Heart right ventricle (tissue), 16 donors: Measurements from ENCODE around the gene MBNL3. TPM values are rescaled to one million over a fixed set of nuclear protein-coding genes. Genes with fewer than 3 reads are reported as not detected.

ENCODE experiments used
- ATAC-seq, 8 donors: fragments of 200-7000 bp; cut with Tn5 transposase; one replicate each; pipeline ENCODE4 v1.9.1; 2020; ENCODE audit warnings: mild to moderate bottlenecking in 8 of 8, moderate library complexity in 8 of 8, moderate number of reproducible peaks in 1 of 8
- DNase-seq, 2 donors: peaks; one replicate each; pipeline ENCODE4 v3.0.0-alpha.2; 2020
- H3K27ac ChIP-seq, 10 donors: fragments of 200-600 bp; sonication (generic) in 2 of 10; one replicate each; pipeline versions ENCODE4 v1.5.0 to v1.8.0; 2020 to 2022; ENCODE audit warnings: mild to moderate bottlenecking in 3 of 10
- H3K27me3 ChIP-seq, 7 donors: fragments of 200-600 bp; one replicate each; pipeline ENCODE4 v1.8.0; 2021 to 2022; ENCODE audit warnings: mild to moderate bottlenecking in 2 of 7
- H3K36me3 ChIP-seq, 9 donors: fragments of 200-600 bp; sonication (generic) in 1 of 9; one replicate each; pipeline versions ENCODE4 v1.5.0 to v1.8.0; 2020 to 2022; ENCODE audit warnings: mild to moderate bottlenecking in 2 of 9
- H3K4me1 ChIP-seq, 9 donors: fragments of 200-600 bp; sonication (generic) in 1 of 9; one replicate each; pipeline versions ENCODE4 v1.5.0 to v1.8.0; 2020 to 2022; ENCODE audit warnings: mild to moderate bottlenecking in 4 of 9
- H3K4me3 ChIP-seq, 10 donors: fragments of 200-600 bp; sonication (generic) in 2 of 10; one replicate each; pipeline versions ENCODE4 v1.5.0 to v1.8.0; 2020 to 2022; ENCODE audit warnings: mild to moderate bottlenecking in 7 of 10, moderate library complexity in 2 of 10
- H3K9me3 ChIP-seq, 11 donors: fragments of 200-600 bp in 10 of 11; sonication (generic) in 2 of 11; one replicate each; pipeline versions ENCODE4 v1.5.0 to v1.8.0; 2013 to 2022; ENCODE audit warnings: mild to moderate bottlenecking in 2 of 11, control low read depth in 1 of 11, moderate library complexity in 1 of 11
- CTCF ChIP-seq, 9 donors: fragments of 200-600 bp; sonication (generic) in 2 of 9; IDR thresholded peaks; one replicate each; pipeline versions ENCODE4 v1.5.0 to v1.8.0; 2021 to 2022; ENCODE audit warnings: antibody characterized with exemption in 9 of 9, mild to moderate bottlenecking in 5 of 9, moderate library complexity in 1 of 9
- WGBS, 2 donors: extraction: QIAGEN DNeasy Blood & Tissue Kit; methylation state at CpG; one replicate each; pipeline ENCODE4 v1.1.7; 2013; ENCODE audit warnings: inconsistent platforms in 1 of 2; 5-methylcytosine and 5-hydroxymethylcytosine counted together
- intact Hi-C, 10 donors: fragments of 100-400 bp; cut with DNase I; formaldehyde crosslinking; loops; one replicate each; pipeline versions ENCODE4 v1.11.1 to v1.14.2; 2022
- polyA plus RNA-seq, 2 donors: library from polyadenylated mRNA; stranded (reverse); fragments of 200-250 nt; gene quantifications; one replicate each; pipeline ENCODE4 v1.2.3, GENCODE V29; 2013
- total RNA-seq, 10 donors: library from RNA; stranded (reverse); fragmentation: NEBNext Ultra II Directional in 3 of 10; extraction: Animal tissue kit (Norgen Biotek cat#: 25700) in 3 of 10; gene quantifications; one replicate each; pipeline versions ENCODE4 v1.2.1 to v1.2.4, GENCODE V29; 2021 to 2023
- donor health status: Arrhythmogenic right ventricular cardiomyopathy.
- donor health status: ischemic (EF 13 %, LVEDD 7.1; RV severe dilation, severe dysfunction).
- donor health status: healthy with polysubstance abuse.
- donor health status: DM: no; HTN: yes; CAD: no.
- donor health status: DM: no; HTN: no; CAD: no.
- donor health status: ischemic (EF 25% LVEDD 6.9; RV normal size, moderate dysfunction).
- donor health status: ischemic (EF 25% LVEDD 5.7; RV mildly dilated, moderate dysfunction).
- donor health status: healthy.
- donor health status: DM: yes; HTN: yes; CAD: no.
- donor health status: Ischemic cardiomyopathy.
- donor health status: ischemic (EF 35%, LVEDD 5.7; RV mildly dilated, moderate dysfunction).
- donor health status: nonischemic (EF 11% LVEDD 7.7; RV severe dilation, severe dysfunction).
- donor health status: DM: yes; HTN: yes; CAD: no.
- donor health status: PGD.
- donor health status: ischemic (EF 29% LVEDD 5.4; RV normal size, mild dysfunction).
- donor health status: nonischemic (EF 23%, LVEDD 6.1; RV moderate dilation, normal function).

The MBNL3 gene
- total and polyA plus RNA-seq, 12 donors, result 0.51 to 41.9 (median 5.6) TPM

GRCh38 chrX:132369617-132370326, 119.1 kb downstream of the MBNL3 start:
- WGBS, 2 donors, result 71 to 76% methylated on average over 2 of the region's 2 CpGs
- Histone ChIP-seq H3K27ac (no peak overlapping the region), H3K4me1 (no peaks in the 10 kb centered on the region), H3K9me3 (no peaks in the 10 kb centered on the region), H3K4me3 (no peak overlapping the region), H3K27me3 (peaks cover 0 to 31% (median 0%) of the 10 kb centered on the region in 7 donors), H3K36me3 (no peaks in the 10 kb centered on the region)
- intact Hi-C loops, result no loop called here
- no peak for ATAC-seq
- TF ChIP-seq CTCF (IDR thresholded peaks at IDR 0.05), result no peak
- no peak for DNase-seq

DNA sequence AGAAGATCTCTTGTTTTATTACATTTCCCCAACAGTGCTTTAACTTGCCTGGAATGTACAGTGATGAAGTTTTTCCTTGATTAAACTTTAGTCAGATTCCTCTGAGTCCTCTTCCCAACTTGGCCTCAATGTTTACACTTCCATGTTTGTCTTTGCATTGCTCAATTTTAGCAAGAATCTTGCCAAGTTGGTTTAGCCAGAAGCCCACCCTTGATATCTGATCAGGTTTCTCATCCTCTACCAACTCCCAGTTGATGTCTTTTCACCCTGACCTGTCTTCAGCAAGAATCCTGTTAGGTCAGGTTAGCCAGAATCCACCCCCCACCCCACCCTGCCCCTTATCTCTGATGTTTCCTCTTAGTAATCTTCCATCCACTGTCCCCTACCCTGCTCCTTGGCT, 120.9 kb downstream of the MBNL3 start:
- no peak overlapping the region for H3K27ac ChIP-seq
- H3K36me3 ChIP-seq, result no peaks in the 10 kb centered on the region
- H3K4me3 ChIP-seq, result no peak overlapping the region
- no peak for TF ChIP-seq CTCF (IDR thresholded peaks at IDR 0.05)
- H3K4me1 ChIP-seq, result no peaks in the 10 kb centered on the region
- DNase-seq, result no peak
- H3K27me3 ChIP-seq, result peaks cover 0 to 26% (median 0%) of the 10 kb centered on the region in 7 donors
- no peaks in the 10 kb centered on the region for H3K9me3 ChIP-seq
- intact Hi-C loops, result no loop called here
- ATAC-seq, result no peak

GRCh38 chrX:132367314-132367713, 121.5 kb downstream of the MBNL3 start:
- H3K27ac ChIP-seq, result no peak overlapping the region
- H3K36me3 ChIP-seq, result no peaks in the 10 kb centered on the region
- TF ChIP-seq CTCF (IDR thresholded peaks at IDR 0.05), result no peak
- intact Hi-C loops, result no loop called here
- no peaks in the 10 kb centered on the region for H3K4me1 ChIP-seq
- 93 to 96% methylated on average over 1 of the region's 1 CpG for WGBS, 2 donors
- no peak for ATAC-seq
- H3K27me3 ChIP-seq, result peaks cover 0 to 22% (median 0%) of the 10 kb centered on the region in 7 donors
- no peak overlapping the region for H3K4me3 ChIP-seq
- no peaks in the 10 kb centered on the region for H3K9me3 ChIP-seq
- no peak for DNase-seq

- Histone ChIP-seq H3K9me3 (no peaks in the 10 kb centered on the region), H3K4me3 (no peak overlapping the region), H3K27me3 (peaks cover 0 to 14% (median 0%) of the 10 kb centered on the region in 7 donors), H3K27ac (no peak overlapping the region), H3K36me3 (no peaks in the 10 kb centered on the region), H3K4me1 (no peaks in the 10 kb centered on the region)
- TF ChIP-seq CTCF (IDR thresholded peaks at IDR 0.05), result no peak
- DNase-seq, result no peak
- no peak for ATAC-seq
- intact Hi-C loops, result no loop called here
Measured at GRCh38 chrX:132365490-132365889, 123.3 kb downstream of the MBNL3 start.
